Gastrocnemius medialis (tissue), 4 donors: ENCODE results near the gene SHC1. TPM values are rescaled to one million over a fixed set of nuclear protein-coding genes. Genes with fewer than 3 reads are reported as not detected.

Source experiments
- ATAC-seq, 2 donors: fragments of 150-250 bp; one replicate each; pipeline ENCODE4 v1.9.1; 2016
- DNase-seq, 2 donors: peaks; one replicate each; pipeline ENCODE4 v3.0.0-alpha.2; 2019
- H3K27ac ChIP-seq, 4 donors: fragments of 200-600 bp; sonication (generic); 1 replicate in 1 of 4; 2 replicates in 3 of 4; pipeline ENCODE4 v1.5.1; 2016 to 2018; ENCODE audit warnings: mild to moderate bottlenecking in 2 of 4, moderate library complexity in 1 of 4
- H3K27me3 ChIP-seq, 3 donors: fragments of 200-600 bp; sonication (generic) in 2 of 3; 1 replicate in 1 of 3; 2 replicates in 2 of 3; pipeline versions ENCODE4 v1.5.1 to v1.6.0; 2016 to 2019; ENCODE audit warnings: mild to moderate bottlenecking in 1 of 3, moderate library complexity in 1 of 3
- H3K36me3 ChIP-seq, 2 donors: fragments of 200-600 bp; sonication (generic) in 1 of 2; one replicate each; pipeline ENCODE4 v1.5.1; 2017 to 2018
- H3K4me1 ChIP-seq, 2 donors: fragments of 200-600 bp; sonication (generic) in 1 of 2; one replicate each; pipeline ENCODE4 v1.5.1; 2016 to 2017; ENCODE audit warnings: mild to moderate bottlenecking in 2 of 2
- H3K4me3 ChIP-seq, 4 donors: fragments of 200-600 bp; sonication (generic) in 3 of 4; 1 replicate in 1 of 4; 2 replicates in 3 of 4; pipeline ENCODE4 v1.5.1; 2016 to 2019; ENCODE audit warnings: mild to moderate bottlenecking in 2 of 4
- H3K9me3 ChIP-seq, 3 donors: fragments of 200-600 bp; sonication (generic) in 2 of 3; 1 replicate in 1 of 3; 2 replicates in 2 of 3; pipeline ENCODE4 v1.5.1; 2016 to 2019
- POLR2A ChIP-seq, 2 donors: fragments of 450-650 bp; IDR thresholded peaks; one replicate each; pipeline ENCODE4 v1.6.1; 2017; ENCODE audit warnings: antibody characterized with exemption in 2 of 2, mild to moderate bottlenecking in 2 of 2, moderate library complexity in 2 of 2
- in situ Hi-C, 4 donors: fragments of 200-750 bp; cut with MboI; loops; one replicate each; pipeline versions ENCODE4 v1.15.0 to v1.8.0; 2017; ENCODE audit warnings: low sequenced_read_pairs in 4 of 4
- intact Hi-C: fragments of 100-400 bp; cut with DNase I; formaldehyde crosslinking; loops from one replicate; pipeline ENCODE4 v1.15.1; 2023; ENCODE audit warnings: low total_unique reads
- total RNA-seq, 4 donors: library from RNA; depleted of rRNA; stranded (reverse); fragments of >200 nt; gene quantifications; one replicate each; pipeline versions ENCODE4 v1.1.0 to v1.2.3, GENCODE V29; 2016
- TF ChIP-seq, protein P1 (sequence below), 5 experiments: fragments of 450-650 bp in 3 of 5; fragments of 200-600 bp in 2 of 5; sonication (generic) in 2 of 5; IDR thresholded peaks in 4 of 5; conservative IDR thresholded peaks in 1 of 5; 1 replicate in 4 of 5; 2 replicates in 1 of 5; pipeline ENCODE4 v1.5.1; 2016 to 2019; ENCODE audit warnings: antibody characterized with exemption in 5 of 5, mild to moderate bottlenecking in 3 of 5, moderate library complexity in 3 of 5

Gene SHC1
- total RNA-seq, 4 donors from 2014 or later, result 27.4 to 135 (median 54.9) TPM

GRCh38 chr1:154954541-154954940 lies 16.0 kb downstream of the SHC1 start:
- ATAC-seq, result no peak
- intact Hi-C loops, result no loop called here

DNA sequence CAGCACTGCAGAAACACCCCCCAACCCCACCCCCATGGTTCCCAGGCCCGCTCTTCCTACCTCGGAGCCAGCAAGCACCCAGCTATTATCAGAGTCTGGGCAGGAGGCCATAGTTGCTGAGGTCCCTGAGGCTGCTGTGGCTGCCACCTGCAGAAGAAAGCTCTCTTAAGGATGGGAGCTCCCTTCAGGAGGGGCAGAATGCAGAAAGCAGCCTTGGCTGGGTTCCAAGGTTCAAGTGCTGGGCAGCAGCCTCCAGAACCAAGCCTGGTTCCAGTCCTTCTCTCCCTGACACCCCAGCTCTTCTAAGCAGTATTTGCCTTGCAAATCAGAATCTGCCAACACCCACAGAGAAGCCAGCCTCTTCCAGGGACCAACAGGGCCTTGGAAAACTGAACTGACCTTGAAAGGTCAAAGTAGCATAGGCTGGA lies 16.9 kb downstream of the SHC1 start:
- TF ChIP-seq, protein P1, sequence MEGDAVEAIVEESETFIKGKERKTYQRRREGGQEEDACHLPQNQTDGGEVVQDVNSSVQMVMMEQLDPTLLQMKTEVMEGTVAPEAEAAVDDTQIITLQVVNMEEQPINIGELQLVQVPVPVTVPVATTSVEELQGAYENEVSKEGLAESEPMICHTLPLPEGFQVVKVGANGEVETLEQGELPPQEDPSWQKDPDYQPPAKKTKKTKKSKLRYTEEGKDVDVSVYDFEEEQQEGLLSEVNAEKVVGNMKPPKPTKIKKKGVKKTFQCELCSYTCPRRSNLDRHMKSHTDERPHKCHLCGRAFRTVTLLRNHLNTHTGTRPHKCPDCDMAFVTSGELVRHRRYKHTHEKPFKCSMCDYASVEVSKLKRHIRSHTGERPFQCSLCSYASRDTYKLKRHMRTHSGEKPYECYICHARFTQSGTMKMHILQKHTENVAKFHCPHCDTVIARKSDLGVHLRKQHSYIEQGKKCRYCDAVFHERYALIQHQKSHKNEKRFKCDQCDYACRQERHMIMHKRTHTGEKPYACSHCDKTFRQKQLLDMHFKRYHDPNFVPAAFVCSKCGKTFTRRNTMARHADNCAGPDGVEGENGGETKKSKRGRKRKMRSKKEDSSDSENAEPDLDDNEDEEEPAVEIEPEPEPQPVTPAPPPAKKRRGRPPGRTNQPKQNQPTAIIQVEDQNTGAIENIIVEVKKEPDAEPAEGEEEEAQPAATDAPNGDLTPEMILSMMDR (IDR thresholded peaks at IDR 0.05 in 4 of 5, conservative IDR thresholded peaks at IDR 0.05 in 1 of 5), result no peak
- Histone ChIP-seq H3K4me3 (peak overlapping the region; percentile 5 to 70 (median 46)), H3K9me3 (no peaks in the 10 kb centered on the region), H3K4me1 (peaks cover 53 to 56% of the 10 kb centered on the region in 2 donors), H3K27me3 (no peaks in the 10 kb centered on the region), H3K27ac (peak overlapping the region; percentile 40 to 94 (median 92)), H3K36me3 (peaks cover 0 to 20% of the 10 kb centered on the region in 2 donors)
- no peak for ATAC-seq
- in situ Hi-C loops, result loop anchor here in 1 of 4 donors (25.0 kb wide), 1 partner anchor 109 kb away; the partner anchor contains the start of genes ADAM15 and EFNA4
- intact Hi-C loops, result no loop called here
- DNase-seq, result no peak

More at GRCh38 chr1:154954541-154954940, 16.0 kb downstream of the SHC1 start:
- peaks cover 0 to 29% of the 10 kb centered on the region in 2 donors for H3K36me3 ChIP-seq
- no peaks in the 10 kb centered on the region for H3K27me3 ChIP-seq
- H3K4me3 ChIP-seq, result peak overlapping the region; percentile 67 to 77 (median 69)
- H3K9me3 ChIP-seq, result no peaks in the 10 kb centered on the region
- TF ChIP-seq, protein P1 (IDR thresholded peaks at IDR 0.05 in 4 of 5, conservative IDR thresholded peaks at IDR 0.05 in 1 of 5), result no peak
- no peak for TF ChIP-seq POLR2A (IDR thresholded peaks at IDR 0.05)
- peaks cover 53 to 56% of the 10 kb centered on the region in 2 donors for H3K4me1 ChIP-seq
- DNase-seq, result no peak
- H3K27ac ChIP-seq, result peak overlapping the region; percentile 92 to 98 (median 94)
- in situ Hi-C loops, result loop anchor here in 1 of 4 donors (25.0 kb wide), 1 partner anchor 108 kb away; the partner anchor contains the start of genes ADAM15 and EFNA4

- intact Hi-C loops, result no loop called here
- Histone ChIP-seq H3K27me3 (no peaks in the 10 kb centered on the region), H3K4me1 (peaks cover 53% of the 10 kb centered on the region in 2 donors), H3K36me3 (peaks cover 0 to 26% of the 10 kb centered on the region in 2 donors), H3K27ac (peak overlapping the region in 2 of 4 donors; percentile 32 to 93), H3K9me3 (no peaks in the 10 kb centered on the region), H3K4me3 (no peak overlapping the region)
- DNase-seq, result no peak
- no peak for TF ChIP-seq POLR2A (IDR thresholded peaks at IDR 0.05)
- TF ChIP-seq, protein P1 (IDR thresholded peaks at IDR 0.05 in 4 of 5, conservative IDR thresholded peaks at IDR 0.05 in 1 of 5), result no peak
- in situ Hi-C loops, result loop anchor here in 1 of 4 donors (25.0 kb wide), 1 partner anchor 110 kb away; the partner anchor contains the start of genes ADAM15 and EFNA4
- no peak for ATAC-seq
Observed at GRCh38 chr1:154952664-154953063, 17.9 kb downstream of the SHC1 start.

DNA sequence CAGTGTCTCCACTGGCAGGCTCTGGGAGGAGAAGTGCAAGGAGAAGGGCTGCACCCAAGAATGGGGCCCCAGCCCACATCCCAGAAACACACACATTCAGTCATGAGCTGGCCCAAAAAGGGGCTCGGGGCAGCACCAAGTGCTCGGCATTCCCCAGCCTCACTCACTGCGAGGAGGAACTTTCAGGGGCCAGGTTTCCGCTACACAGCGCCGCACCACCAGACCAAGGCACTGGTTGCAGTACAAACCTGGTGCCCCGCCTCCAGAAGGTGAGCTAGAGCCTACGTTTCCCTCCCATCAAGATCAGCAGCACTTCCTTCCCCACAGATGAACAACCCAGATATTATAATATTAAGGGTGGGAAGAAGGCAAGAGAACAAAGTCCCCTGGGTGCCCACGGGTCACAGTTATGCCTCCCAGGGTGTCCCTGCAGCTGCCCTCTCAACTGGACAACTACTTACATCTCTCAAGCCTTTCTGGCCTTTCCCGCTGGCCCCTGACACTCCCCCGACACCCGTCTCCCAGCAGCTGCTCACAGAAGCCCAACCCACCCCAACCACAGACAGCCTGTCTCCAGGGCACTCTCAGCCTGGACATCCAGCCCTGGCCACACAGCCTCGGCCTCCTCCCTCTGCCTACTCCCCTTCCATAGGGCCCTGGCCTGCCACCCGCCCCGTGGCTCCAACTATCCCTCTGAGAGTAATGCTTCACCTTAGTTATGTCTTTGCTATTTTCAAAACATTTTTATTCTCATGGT lies 18.5 kb downstream of the SHC1 start:
- Histone ChIP-seq H3K36me3 (peaks cover 0 to 31% of the 10 kb centered on the region in 2 donors), H3K4me3 (no peak overlapping the region), H3K9me3 (no peaks in the 10 kb centered on the region), H3K27me3 (no peaks in the 10 kb centered on the region), H3K4me1 (peaks cover 47% of the 10 kb centered on the region in 2 donors), H3K27ac (peak overlapping the region in 2 of 4 donors; percentile 27 to 93)
- intact Hi-C loops (no loop called here), in situ Hi-C loops (loop anchor here in 1 of 4 donors (25.0 kb wide), 1 partner anchor 110 kb away; the partner anchor contains the start of genes ADAM15 and EFNA4)
- TF ChIP-seq POLR2A (IDR thresholded peaks at IDR 0.05), result no peak
- TF ChIP-seq, protein P1 (IDR thresholded peaks at IDR 0.05 in 4 of 5, conservative IDR thresholded peaks at IDR 0.05 in 1 of 5), result no peak
- DNase-seq (no peak), ATAC-seq (no peak)
